Activated CD8-positive, alpha-beta memory T cell treated with anti-CD3 and anti-CD28 coated beads, Interleukin-2, amount 50 U/mL, for 24 hours (primary cell): ENCODE measurements around the gene EMC8.

Source experiments
- DNase-seq: peaks from one replicate; pipeline ENCODE4 v3.0.0-alpha.2; 2020; ENCODE audit errors: extremely low read depth

The EMC8 gene

GRCh38 chr16:85755929-85756768, 43.2 kb downstream of the EMC8 start:
- no peak for DNase-seq

DNA sequence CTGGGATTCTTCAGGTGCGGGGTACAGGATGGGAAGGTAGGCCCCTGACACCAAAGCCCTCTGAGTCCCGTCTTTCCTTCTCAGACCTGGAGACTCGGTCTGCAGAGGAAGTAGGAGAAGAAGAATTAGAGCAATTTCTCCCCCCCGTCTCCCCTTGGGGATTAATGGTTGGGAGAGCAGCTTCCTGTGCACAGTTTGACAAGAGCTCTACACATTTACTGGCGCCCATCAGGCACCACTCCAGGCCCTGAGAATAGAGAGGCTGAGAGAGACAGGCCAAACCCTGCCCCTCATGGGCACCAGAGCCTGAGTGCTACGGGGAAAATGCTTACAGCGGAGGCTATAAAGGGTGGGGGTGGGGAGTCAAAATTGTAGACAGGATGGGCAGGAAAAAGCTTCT, 44.9 kb downstream of the EMC8 start:
- no peak for DNase-seq

- DNase-seq: no peak
Measured at GRCh38 chr16:85753976-85754375, 45.4 kb downstream of the EMC8 start.

GRCh38 chr16:85753559-85753958, 45.8 kb downstream of the EMC8 start:
- no peak for DNase-seq

DNA sequence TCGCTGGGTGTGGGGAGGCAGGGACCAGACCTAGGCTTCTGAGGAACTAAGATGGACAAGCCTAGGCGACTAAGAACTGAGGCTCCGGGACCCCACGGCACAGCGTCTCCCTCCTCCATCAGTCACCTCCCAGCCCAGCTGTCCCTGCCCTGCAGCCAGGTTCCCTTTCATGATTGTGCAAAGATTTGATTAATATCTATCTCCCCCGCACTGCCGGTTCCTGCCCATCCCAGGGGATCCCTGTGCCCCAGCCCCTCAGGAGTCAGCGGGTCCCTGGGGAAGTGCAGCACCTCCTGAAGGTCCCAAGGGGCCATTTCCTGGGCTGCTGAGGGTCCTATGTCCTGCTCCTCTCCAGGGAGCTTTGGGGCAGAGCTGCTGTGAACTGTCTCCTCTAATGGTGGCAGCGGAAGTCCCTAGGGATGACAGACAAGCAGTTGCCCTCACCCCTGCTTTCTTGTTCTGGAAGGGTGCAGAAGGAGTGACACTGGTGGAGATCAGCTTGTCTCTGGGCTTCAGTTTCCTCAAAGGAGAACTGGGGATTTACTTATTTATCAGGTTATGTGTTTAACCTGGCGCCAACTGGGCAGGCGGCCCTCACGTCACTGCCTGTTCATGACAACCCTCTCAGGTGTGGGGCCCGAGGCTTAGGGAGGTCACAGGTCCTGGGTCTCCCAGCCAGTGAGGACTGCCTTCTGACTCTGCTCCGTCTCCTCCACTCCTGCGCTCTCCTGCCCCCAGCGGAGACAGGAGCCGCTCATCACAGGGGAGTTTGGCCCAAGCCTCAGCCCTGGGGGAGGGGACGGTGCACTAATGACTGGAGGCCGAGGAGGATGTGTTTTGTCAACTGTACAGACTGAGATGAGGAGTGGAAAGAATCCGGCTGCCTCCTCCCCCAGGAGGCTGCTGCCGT, 46.6 kb downstream of the EMC8 start:
- no peak for DNase-seq

DNA sequence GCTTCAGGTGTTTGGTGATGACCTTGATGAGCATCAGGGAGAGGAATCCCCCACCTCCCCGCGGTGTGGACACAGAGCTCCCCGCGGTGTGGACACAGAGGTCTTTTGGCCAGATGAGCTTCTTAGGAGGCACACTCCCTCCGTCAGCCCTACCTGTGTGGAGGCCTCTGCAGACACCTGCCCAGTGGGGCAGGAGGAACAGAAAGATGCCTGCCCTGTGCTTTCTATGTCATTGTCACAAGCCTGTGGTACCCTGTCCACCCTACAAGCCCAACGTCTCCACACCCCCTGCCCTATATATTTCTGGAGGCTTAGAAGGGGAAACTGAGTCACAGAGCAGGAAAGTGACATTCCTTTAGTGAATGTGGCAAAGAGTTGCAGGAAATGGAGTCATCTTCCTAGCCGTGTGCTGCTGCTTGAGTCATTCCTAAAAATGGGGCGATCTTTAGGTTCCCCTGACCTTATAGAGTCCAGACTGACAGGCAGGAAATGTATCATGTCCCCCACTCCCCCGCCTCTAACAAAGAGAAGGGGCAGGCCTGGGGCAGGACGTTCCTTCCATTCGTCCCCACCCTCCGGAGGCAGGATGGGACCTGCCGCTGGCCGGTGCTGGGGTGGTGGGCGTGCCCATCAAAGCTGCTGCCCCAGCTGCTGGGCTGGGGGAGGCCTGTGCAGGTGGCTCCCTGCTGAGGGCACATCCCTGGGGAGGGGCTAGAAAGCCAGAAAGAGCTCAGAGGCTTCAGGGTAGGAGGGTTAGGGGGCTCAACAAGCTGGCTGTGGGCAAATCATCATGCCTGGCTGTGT, 47.4 kb downstream of the EMC8 start:
- DNase-seq: no peak

DNA sequence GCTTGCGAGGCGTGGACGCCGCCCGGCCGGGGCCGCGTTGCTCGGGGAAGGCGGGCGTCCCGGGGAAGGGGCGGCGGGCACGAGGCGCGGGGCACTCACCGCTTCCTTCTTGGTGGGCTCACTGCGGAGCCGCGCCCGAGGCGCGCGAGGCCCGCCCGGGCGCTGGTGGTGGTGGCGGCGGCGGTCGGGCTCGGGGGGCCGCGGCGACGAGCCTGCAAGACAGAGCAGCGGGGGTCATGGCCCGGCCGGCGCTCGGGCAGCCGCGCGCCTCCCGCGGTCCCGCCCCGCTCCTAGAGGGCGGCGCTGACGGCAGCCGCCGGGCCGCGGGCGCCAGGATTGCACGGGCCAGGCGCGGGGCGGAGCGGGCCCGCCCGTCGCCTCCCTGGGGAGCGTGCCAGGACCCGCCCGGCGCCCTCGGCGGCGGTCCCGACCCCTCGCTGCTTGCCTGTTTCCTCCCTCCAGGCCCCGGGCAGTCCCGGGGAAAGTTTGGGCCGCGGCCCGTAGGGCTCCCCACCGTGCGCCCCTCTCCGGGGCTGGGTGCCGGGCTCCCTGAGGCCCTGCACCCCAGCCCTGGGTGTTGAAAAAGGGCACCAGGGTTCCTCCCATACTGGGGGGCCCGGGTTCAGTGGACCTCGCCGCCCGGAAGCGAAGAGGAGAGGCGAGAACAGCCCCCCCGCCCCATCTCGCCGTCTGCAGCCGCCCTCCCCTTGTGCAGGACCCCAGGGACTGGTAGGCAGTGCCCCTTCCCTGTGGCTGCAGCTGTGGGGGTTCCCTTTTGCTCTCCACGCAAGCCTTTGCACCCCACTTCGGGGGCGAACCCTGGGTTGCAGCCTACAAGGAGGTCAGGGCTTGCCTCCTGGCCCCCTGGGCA, 48.3 kb downstream of the EMC8 start, which contains the start of gene C16orf74:
Gene C16orf74, minus strand, starts transcription at position 270 of the 871 bp plus-strand sequence. CDS start 15,879 bp downstream, outside the sequence.
- no peak for DNase-seq

DNA sequence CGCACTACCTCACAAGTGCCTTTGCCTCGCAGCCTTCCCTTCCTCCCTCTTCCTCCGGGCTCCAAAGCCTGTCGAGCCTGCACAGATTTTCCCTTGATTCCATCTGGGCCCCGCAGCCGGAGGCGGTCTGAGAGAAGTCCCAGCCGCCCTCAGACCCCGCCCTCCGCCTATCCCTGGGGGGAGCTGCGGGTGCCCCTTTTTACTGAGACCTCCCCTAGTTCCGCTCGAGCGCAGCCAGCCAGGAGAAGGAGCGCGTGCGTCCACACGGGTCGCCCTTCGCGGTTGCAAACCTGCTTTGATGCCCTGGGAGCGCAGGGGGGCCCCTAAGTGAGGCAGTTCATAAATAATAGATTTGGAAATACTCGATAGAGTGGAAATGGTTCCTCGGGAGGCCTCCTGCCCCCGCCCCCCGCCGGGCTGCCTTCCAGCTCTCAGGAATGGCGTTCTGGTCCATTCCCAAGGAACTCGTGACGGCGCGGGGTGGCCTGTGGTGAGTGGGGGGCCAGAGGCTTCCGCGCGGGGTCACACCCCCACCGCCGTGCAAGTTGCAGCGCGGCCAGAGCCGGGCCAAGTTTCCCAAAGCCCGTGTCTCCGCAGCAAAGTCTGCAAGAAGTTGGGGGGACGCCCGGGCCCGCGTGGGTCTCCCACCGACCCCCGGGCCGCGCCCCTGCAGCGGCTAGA, 49.1 kb downstream of the EMC8 start:
- DNase-seq: no peak

DNA sequence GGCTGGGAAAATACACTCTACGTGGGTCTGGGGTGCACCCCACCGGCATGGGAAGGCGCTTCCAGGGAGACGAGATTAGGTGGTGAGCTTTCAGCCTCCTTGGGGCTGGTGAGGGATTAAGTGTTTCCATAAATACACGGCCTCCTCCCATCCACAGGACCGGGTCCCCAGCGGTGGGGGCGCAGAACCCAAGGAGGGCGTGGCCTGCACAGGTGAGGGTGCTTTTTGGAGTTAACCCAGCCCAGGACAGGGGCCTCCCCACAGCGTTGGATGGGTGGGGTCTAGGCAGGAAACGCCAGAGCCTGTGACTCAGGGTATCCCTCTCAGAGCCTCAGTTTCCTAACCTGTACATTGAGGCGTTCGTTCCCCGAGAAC, 49.6 kb downstream of the EMC8 start:
- DNase-seq: no peak

DNA sequence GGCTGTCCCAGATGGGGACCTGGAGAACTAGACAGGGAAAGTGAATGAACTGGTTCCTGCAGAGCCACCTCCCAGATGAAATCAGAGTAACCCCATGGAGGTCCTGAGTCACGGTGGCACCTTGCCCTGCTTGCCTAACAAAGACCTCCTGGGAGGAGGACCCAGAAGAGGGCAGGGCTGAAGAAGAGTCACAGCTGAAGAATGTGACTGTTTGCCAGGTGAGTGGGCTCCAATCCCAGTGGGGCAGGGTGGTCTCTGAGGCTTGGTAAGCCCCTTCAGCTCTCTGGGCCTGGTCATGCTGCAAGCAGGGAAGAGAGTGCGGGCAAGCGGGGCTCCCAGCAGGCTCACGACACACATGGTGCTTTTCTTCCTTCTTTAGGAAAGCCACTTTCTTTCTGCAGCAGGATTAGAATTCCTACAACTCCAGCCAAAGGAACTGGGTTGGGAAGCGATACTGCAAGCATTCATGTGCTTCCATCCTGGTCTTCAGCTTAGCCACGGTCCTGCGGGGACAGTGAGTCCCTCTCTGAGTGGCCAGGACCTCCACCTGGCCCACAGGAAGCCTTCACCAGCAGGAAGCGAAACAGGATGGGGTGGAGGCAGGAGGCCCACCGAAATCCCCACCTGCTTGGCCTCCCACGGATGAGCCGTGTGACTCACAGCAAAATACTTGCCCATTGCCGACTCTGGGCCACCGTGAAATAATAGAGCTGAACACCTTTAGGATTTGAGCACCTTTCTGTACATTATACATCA, 52.7 kb downstream of the EMC8 start:
- DNase-seq: no peak

- no peak for DNase-seq
Measured at GRCh38 chr16:85738923-85739715, 60.2 kb downstream of the EMC8 start.

DNA sequence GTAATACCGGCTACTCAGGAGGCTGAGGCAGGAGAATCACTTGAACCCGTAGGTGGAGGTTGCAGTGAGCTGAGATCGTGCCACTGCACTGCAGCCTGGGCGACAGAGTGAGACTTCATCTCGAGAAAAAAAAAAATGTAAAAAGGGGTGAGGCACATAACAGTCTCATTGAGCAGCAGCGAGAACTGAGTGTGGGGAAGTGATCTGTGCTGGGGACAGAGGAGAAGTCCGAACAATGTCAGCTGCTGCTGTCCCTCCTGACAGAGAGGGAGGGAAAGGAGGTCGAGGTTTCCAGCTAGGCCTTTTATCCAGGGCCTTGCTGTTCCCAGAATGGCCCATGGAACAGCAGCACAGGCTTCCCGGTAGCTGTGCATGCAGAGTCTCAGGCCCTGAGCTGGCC, 62.4 kb downstream of the EMC8 start:
- DNase-seq: no peak

DNA sequence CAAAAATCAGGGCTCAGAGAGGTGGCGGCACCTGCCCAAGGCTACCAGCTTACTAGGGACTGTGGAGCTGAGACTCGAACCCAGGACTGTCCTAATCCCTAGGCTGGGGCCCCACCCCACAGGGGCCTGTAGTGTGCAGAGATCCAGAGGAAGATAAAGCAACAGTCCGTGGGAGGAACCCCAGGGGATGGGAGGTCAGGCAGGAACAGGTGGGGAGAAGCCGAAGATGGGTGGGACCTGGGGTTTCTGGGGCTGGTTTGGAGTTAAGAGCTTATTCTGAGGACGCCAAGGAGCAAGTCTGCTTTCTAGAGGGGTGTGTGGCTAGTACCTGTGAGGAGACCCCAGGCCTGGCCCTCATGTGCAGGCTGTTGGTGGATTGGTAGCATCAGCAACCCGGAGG, 63.4 kb downstream of the EMC8 start:
- DNase-seq: no peak

- no peak for DNase-seq
Measured at GRCh38 chr16:85735225-85735635, 64.1 kb downstream of the EMC8 start.

GRCh38 chr16:85734311-85735017, 64.9 kb downstream of the EMC8 start:
- DNase-seq: no peak

GRCh38 chr16:85733839-85734170, 65.5 kb downstream of the EMC8 start:
- no peak for DNase-seq

GRCh38 chr16:85733155-85733838, 66.0 kb downstream of the EMC8 start:
- no peak for DNase-seq

DNA sequence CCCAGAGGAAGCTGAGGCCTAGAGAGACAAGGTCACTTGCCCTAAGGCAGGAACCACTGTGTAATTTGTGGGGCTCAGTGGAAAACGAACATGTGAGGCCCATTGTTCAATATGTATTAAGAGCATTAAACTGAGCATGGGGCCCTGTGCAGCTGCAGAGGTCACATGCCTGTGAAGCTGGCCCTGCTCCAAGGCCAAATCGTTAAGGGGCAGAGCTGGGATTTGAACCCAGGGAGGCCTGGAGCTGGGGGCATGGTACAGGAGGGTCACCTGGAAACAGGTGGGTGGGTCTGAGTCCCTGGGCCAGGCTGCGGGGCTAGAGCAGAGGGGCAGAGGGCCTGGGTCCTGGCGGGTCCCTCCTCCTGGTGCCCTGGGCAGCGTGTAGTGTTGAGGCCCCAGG, 68.2 kb downstream of the EMC8 start:
- DNase-seq: no peak
